Parathyroid adenoma (tissue), 2 donors: ENCODE data around the gene SELENOV.
A peak's percentile ranks its signal among the peaks of the same experiment; 100 is the strongest.

Experiments
- H2AFZ ChIP-seq: fragments of 300-600 bp; sonication (generic); one replicate; pipeline ENCODE4 v1.7.0; 2017; ENCODE audit warnings: antibody characterized with exemption, mild to moderate bottlenecking
- H3K27ac ChIP-seq: fragments of 300-600 bp; sonication (generic); one replicate; pipeline ENCODE4 v1.7.0; 2017
- H3K27me3 ChIP-seq: fragments of 300-600 bp; sonication (generic); one replicate; pipeline ENCODE4 v1.7.0; 2017; ENCODE audit warnings: low read length; ENCODE audit not compliant: control insufficient read depth, insufficient read depth
- H3K36me3 ChIP-seq: fragments of 300-600 bp; sonication (generic); one replicate; pipeline ENCODE4 v1.7.0; 2017; ENCODE audit warnings: low read length; ENCODE audit not compliant: control insufficient read depth, insufficient read depth
- H3K4me1 ChIP-seq: fragments of 300-600 bp; sonication (generic); one replicate; pipeline ENCODE4 v1.7.0; 2017; ENCODE audit warnings: control low read depth
- H3K4me2 ChIP-seq: fragments of 300-600 bp; sonication (generic); one replicate; pipeline ENCODE4 v1.7.0; 2017; ENCODE audit warnings: low read length
- H3K4me3 ChIP-seq: fragments of 300-600 bp; sonication (generic); one replicate; pipeline ENCODE4 v1.7.0; 2017; ENCODE audit warnings: low read depth, low read length
- H3K79me2 ChIP-seq: fragments of 300-600 bp; sonication (generic); one replicate; pipeline ENCODE4 v1.7.0; 2017; ENCODE audit warnings: control low read depth
- H3K9ac ChIP-seq: fragments of 300-600 bp; sonication (generic); one replicate; pipeline ENCODE4 v1.7.0; 2017; ENCODE audit warnings: mild to moderate bottlenecking
- H3K9me3 ChIP-seq: fragments of 300-600 bp; sonication (generic); one replicate; pipeline ENCODE4 v1.7.0; 2017; ENCODE audit warnings: low read length; ENCODE audit not compliant: control insufficient read depth
- TF ChIP-seq, protein P1 (sequence below): fragments of 300-600 bp; sonication (generic); IDR thresholded peaks from one replicate; pipeline ENCODE4 v1.7.0; 2017; ENCODE audit warnings: antibody characterized with exemption, mild to moderate bottlenecking
- donor health status: primary hyperparathyroidism.

The SELENOV gene

GRCh38 chr19:39514840-39515550, at the start of gene SELENOV:
Gene SELENOV, plus strand, starts transcription at chr19:39515139. Its CDS starts 74 bp downstream, at chr19:39515213.
- H3K4me3 ChIP-seq, result peak within 1 kb of the TSS; percentile 84
- H3K79me2 ChIP-seq, result no peaks in the 10 kb centered on the region
- H3K27me3 ChIP-seq, result no peaks in the 10 kb centered on the region
- peak within 1 kb of the TSS; percentile 78 for H3K9ac ChIP-seq
- H3K9me3 ChIP-seq, result no peaks in the 10 kb centered on the region
- H2AFZ ChIP-seq, result peak within 1 kb of the TSS; percentile 98
- peaks cover 11% of the 10 kb centered on the region for H3K4me1 ChIP-seq
- TF ChIP-seq, protein P1, sequence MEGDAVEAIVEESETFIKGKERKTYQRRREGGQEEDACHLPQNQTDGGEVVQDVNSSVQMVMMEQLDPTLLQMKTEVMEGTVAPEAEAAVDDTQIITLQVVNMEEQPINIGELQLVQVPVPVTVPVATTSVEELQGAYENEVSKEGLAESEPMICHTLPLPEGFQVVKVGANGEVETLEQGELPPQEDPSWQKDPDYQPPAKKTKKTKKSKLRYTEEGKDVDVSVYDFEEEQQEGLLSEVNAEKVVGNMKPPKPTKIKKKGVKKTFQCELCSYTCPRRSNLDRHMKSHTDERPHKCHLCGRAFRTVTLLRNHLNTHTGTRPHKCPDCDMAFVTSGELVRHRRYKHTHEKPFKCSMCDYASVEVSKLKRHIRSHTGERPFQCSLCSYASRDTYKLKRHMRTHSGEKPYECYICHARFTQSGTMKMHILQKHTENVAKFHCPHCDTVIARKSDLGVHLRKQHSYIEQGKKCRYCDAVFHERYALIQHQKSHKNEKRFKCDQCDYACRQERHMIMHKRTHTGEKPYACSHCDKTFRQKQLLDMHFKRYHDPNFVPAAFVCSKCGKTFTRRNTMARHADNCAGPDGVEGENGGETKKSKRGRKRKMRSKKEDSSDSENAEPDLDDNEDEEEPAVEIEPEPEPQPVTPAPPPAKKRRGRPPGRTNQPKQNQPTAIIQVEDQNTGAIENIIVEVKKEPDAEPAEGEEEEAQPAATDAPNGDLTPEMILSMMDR, result peak; percentile 28
- no peaks in the 10 kb centered on the region for H3K36me3 ChIP-seq
- peak within 1 kb of the TSS; percentile 51 for H3K27ac ChIP-seq
- peak within 1 kb of the TSS; percentile 91 for H3K4me2 ChIP-seq

DNA sequence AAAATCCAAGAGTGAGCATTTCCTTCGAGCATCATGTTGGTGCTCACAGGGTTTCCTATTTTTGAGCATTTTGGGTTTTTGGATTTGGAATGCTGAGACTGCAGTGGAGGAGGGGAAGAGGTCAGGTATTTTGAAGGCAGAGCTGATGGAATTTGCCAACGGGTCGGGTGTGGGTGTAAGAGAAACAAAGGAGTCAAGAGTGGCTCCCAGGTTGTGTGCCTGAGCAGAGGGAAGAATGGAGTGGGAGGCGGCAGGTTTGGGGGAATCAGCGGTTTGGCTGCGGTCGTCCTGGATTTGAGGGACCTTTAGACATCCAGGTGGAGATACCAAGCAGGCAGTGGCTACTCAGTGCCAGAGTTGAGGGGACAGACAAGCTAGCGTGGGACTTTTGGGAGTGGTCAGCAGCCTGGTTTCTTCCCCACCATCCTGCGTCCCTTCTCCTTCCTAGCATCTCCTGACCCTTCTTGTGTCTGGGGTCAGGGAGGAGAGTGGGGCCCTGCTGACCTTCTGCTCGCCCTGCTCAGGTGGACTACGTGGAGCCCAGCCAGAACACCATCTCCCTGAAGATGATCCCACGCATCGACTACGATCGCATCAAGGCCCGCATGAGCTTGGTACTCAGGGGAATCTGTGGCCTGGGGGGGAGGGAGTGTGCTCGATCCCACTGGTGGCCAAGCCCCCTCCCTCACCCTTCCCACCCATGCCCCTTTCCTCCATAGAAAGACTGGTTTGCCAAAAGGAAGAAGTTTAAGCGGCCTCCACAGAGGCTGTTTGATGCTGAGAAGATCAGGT, 48.8 kb upstream of the SELENOV start:
- Histone ChIP-seq H2AFZ (no peak overlapping the region), H3K27me3 (no peaks in the 10 kb centered on the region), H3K4me3 (no peak overlapping the region), H3K4me1 (no peaks in the 10 kb centered on the region), H3K27ac (no peak overlapping the region), H3K79me2 (peaks cover 22% of the 10 kb centered on the region), H3K9ac (no peak overlapping the region), H3K4me2 (no peak overlapping the region), H3K9me3 (no peaks in the 10 kb centered on the region), H3K36me3 (no peaks in the 10 kb centered on the region)
- TF ChIP-seq, protein P1, result no peak

DNA sequence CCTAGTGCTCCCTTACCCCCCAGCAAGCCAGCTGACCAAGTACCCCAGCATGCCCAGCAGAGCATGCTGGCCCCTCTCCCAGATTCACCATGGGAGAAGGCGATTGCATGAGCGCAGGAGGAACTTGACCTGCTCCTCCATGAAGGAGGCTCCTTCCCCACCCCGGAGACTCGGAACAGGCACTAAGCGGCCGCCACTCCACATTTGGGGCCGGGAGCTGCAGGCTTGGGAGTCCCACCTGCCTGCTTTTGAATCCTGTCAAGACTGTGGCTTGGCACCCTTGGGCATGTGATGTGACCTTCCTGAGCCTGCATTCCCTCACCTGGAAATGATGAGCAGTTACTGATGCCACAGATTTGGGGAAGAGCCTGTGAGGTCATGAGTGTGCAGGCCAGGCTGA, 47.0 kb upstream of the SELENOV start:
- Histone ChIP-seq H2AFZ (no peak overlapping the region), H3K36me3 (no peaks in the 10 kb centered on the region), H3K27me3 (no peaks in the 10 kb centered on the region), H3K9me3 (no peaks in the 10 kb centered on the region), H3K4me3 (no peak overlapping the region), H3K4me2 (no peak overlapping the region), H3K79me2 (peaks cover 22% of the 10 kb centered on the region), H3K9ac (no peak overlapping the region), H3K27ac (no peak overlapping the region), H3K4me1 (no peaks in the 10 kb centered on the region)
- TF ChIP-seq, protein P1, result no peak

- TF ChIP-seq, protein P1, result no peak
- no peak overlapping the region for H3K4me3 ChIP-seq
- H3K4me2 ChIP-seq, result no peak overlapping the region
- H2AFZ ChIP-seq, result no peak overlapping the region
- H3K27ac ChIP-seq, result no peak overlapping the region
- H3K4me1 ChIP-seq, result no peaks in the 10 kb centered on the region
- H3K9ac ChIP-seq, result no peak overlapping the region
- H3K27me3 ChIP-seq, result no peaks in the 10 kb centered on the region
- no peaks in the 10 kb centered on the region for H3K9me3 ChIP-seq
- no peaks in the 10 kb centered on the region for H3K36me3 ChIP-seq
- peaks cover 22% of the 10 kb centered on the region for H3K79me2 ChIP-seq
These were observed 45.9 kb upstream of the SELENOV start for GRCh38 chr19:39469036-39469435.
